SK-N-SH (cell line): ENCODE results near the gene CRYBA2. TPM values are rescaled to one million over a fixed set of nuclear protein-coding genes. Genes with fewer than 3 reads are reported as not detected.

Experiments
- CTCF ChIA-PET: fragments of 300-600, 350-600 bp; formaldehyde crosslinking; extraction: SDS; loops from one replicate; lab custom pipeline; 2021; lab: Yijun Ruan, JAX
- POLR2A ChIA-PET: fragments of 350-600 bp; sonication (Branson Sonifier 250); formaldehyde crosslinking; extraction: SDS; loops from one replicate; lab custom pipeline; 2020; ENCODE audit warnings: antibody characterized with exemption, inconsistent platforms; lab: Yijun Ruan, JAX
- DNase-seq: peaks from one replicate; pipeline ENCODE4 v3.0.0; 2012
- H2AFZ ChIP-seq: fragments of 200-600 bp; sonication (generic); 2 replicates; pipeline ENCODE4 v1.8.1; 2016; ENCODE audit warnings: antibody characterized with exemption, mild to moderate bottlenecking, low read depth
- H3F3A ChIP-seq: fragments of 200-600 bp; sonication (generic); replicated peaks from 2 replicates; pipeline ENCODE3; 2016; ENCODE audit warnings: antibody characterized with exemption, mild to moderate bottlenecking; ENCODE audit not compliant: insufficient read depth
- H3K27ac ChIP-seq, 2 experiments: fragments of 200-500 bp in 1 of 2; fragments of 200-600 bp in 1 of 2; sonication (Bioruptor generic) in 1 of 2; sonication (generic), shearing (Covaris generic) in 1 of 2; 2 replicates each; pipeline versions ENCODE4 v1.5.1 to v1.6.1; 2014 to 2016; ENCODE audit warnings: low read depth in 2 of 2, inconsistent platforms in 1 of 2, low read length in 1 of 2, mild to moderate bottlenecking in 1 of 2, mixed read lengths in 1 of 2
- H3K27me3 ChIP-seq: fragments of 200-600 bp; sonication (generic), shearing (Covaris generic); 2 replicates; pipeline ENCODE4 v1.6.1; 2016; ENCODE audit warnings: mixed run types; ENCODE audit not compliant: insufficient read depth
- H3K36me3 ChIP-seq, 2 experiments: fragments of 200-500 bp in 1 of 2; fragments of 200-600 bp in 1 of 2; sonication (Bioruptor generic) in 1 of 2; sonication (generic) in 1 of 2; replicated peaks in 1 of 2; 2 replicates each; pipeline versions ENCODE3 to v1.5.1; 2014 to 2016; ENCODE audit warnings: low read length in 1 of 2, mild to moderate bottlenecking in 1 of 2; ENCODE audit not compliant: insufficient read depth in 2 of 2, control insufficient read depth in 1 of 2
- H3K4me1 ChIP-seq, 2 experiments: fragments of 200-500 bp in 1 of 2; fragments of 200-600 bp in 1 of 2; sonication (Bioruptor generic) in 1 of 2; sonication (generic), shearing (Covaris generic) in 1 of 2; 2 replicates each; pipeline versions ENCODE4 v1.5.1 to v1.6.1; 2014 to 2016; ENCODE audit warnings: low read depth in 1 of 2, low read length in 1 of 2, mixed run types in 1 of 2; ENCODE audit not compliant: insufficient read depth in 2 of 2, control insufficient read depth in 1 of 2
- H3K4me2 ChIP-seq: fragments of 200-600 bp; sonication (generic), shearing (Covaris generic); 2 replicates; pipeline ENCODE4 v1.6.1; 2017; ENCODE audit warnings: mixed run types
- H3K4me3 ChIP-seq, 2 experiments: fragments of 200-500 bp in 1 of 2; fragments of 200-600 bp in 1 of 2; sonication (Bioruptor generic) in 1 of 2; sonication (generic), shearing (Covaris generic) in 1 of 2; 2 replicates each; pipeline versions ENCODE4 v1.5.1 to v1.8.1; 2014 to 2016; ENCODE audit warnings: low read depth in 2 of 2, inconsistent platforms in 1 of 2, low read length in 1 of 2, mild to moderate bottlenecking in 1 of 2, mixed read lengths in 1 of 2, moderate library complexity in 1 of 2
- H3K79me2 ChIP-seq: fragments of 200-600 bp; sonication (generic); 2 replicates; pipeline ENCODE4 v1.8.1; 2017; ENCODE audit warnings: mild to moderate bottlenecking; ENCODE audit not compliant: insufficient read depth
- H3K9ac ChIP-seq: fragments of 200-600 bp; sonication (generic); 2 replicates; pipeline ENCODE4 v1.6.1; 2017; ENCODE audit warnings: mixed run types
- H3K9me2 ChIP-seq: fragments of 200-600 bp; sonication (generic); 2 replicates; pipeline ENCODE4 v1.6.1; 2017; ENCODE audit warnings: mixed run types
- H3K9me3 ChIP-seq: fragments of 200-600 bp; sonication (generic); 2 replicates; pipeline ENCODE4 v1.6.1; 2017; ENCODE audit warnings: mixed run types, mild to moderate bottlenecking, moderate library complexity
- H4K20me1 ChIP-seq: fragments of 200-600 bp; sonication (generic); 2 replicates; pipeline ENCODE4 v1.6.1; 2017; ENCODE audit warnings: mild to moderate bottlenecking, mixed run types; ENCODE audit not compliant: insufficient read depth
- CTCF ChIP-seq: fragments of 200-600 bp; sonication (generic); IDR thresholded peaks from 2 replicates; pipeline ENCODE4 v1.6.1; 2017; ENCODE audit warnings: antibody characterized with exemption, mild to moderate bottlenecking, moderate library complexity
- ELF1 ChIP-seq: IDR thresholded peaks from 2 replicates; pipeline ENCODE4 v1.4.0; 2012
- EP300 ChIP-seq, 2 experiments: IDR thresholded peaks; 2 replicates each; pipeline versions ENCODE4 v1.4.0 to v1.6.1; 2012; ENCODE audit warnings: borderline replicate concordance in 1 of 2, low read depth in 1 of 2, low read length in 1 of 2
- EZH2phosphoT487 ChIP-seq: fragments of 200-600 bp; sonication (generic); IDR thresholded peaks from 2 replicates; pipeline ENCODE4 v1.6.1; 2017; ENCODE audit warnings: low read depth, mixed run types, mild to moderate bottlenecking, antibody characterized with exemption, moderate library complexity, borderline replicate concordance
- FOSL2 ChIP-seq: IDR thresholded peaks from 2 replicates; pipeline ENCODE4 v1.4.0; 2012; ENCODE audit warnings: low read depth, mild to moderate bottlenecking, moderate library complexity, borderline replicate concordance
- FOXJ3 ChIP-seq: sonication (generic); formaldehyde crosslinking; IDR thresholded peaks from 2 replicates; pipeline ENCODE4 v1.5.1; 2020; ENCODE audit warnings: mild to moderate bottlenecking, missing genetic modification reagents
- FOXM1 ChIP-seq: IDR thresholded peaks from 2 replicates; pipeline ENCODE4 v1.4.0; 2012; ENCODE audit warnings: low read depth, mild to moderate bottlenecking
- GABPA ChIP-seq: IDR thresholded peaks from 2 replicates; pipeline ENCODE4 v1.4.0; 2012; ENCODE audit warnings: low read depth, mild to moderate bottlenecking
- JUND ChIP-seq: IDR thresholded peaks from 2 replicates; pipeline ENCODE4 v1.4.0; 2012
- MAX ChIP-seq: IDR thresholded peaks from 2 replicates; pipeline ENCODE4 v1.4.0; 2012; ENCODE audit warnings: low read depth
- MXI1 ChIP-seq: IDR thresholded peaks from 2 replicates; pipeline ENCODE4 v1.6.1; 2012; ENCODE audit warnings: mild to moderate bottlenecking, low read depth, low read length, improper control_type of control experiment
- NFIC ChIP-seq: IDR thresholded peaks from 2 replicates; pipeline ENCODE4 v1.4.0; 2012; ENCODE audit warnings: borderline replicate concordance
- NRF1 ChIP-seq: IDR thresholded peaks from 2 replicates; pipeline ENCODE4 v1.6.1; 2012; ENCODE audit warnings: low read depth, mild to moderate bottlenecking, low read length
- PBX3 ChIP-seq: IDR thresholded peaks from 2 replicates; pipeline ENCODE4; 2012
- RFX5 ChIP-seq: IDR thresholded peaks from 2 replicates; pipeline ENCODE4 v1.6.1; 2012; ENCODE audit warnings: mild to moderate bottlenecking, improper control_type of control experiment, low read length
- TCF12 ChIP-seq: IDR thresholded peaks from 2 replicates; pipeline ENCODE4 v1.4.0; 2012
- TEAD4 ChIP-seq: IDR thresholded peaks from 2 replicates; pipeline ENCODE4 v1.4.0; 2012; ENCODE audit warnings: mild to moderate bottlenecking, borderline replicate concordance; ENCODE audit not compliant: insufficient read depth
- USF2 ChIP-seq: fragments of 150-350 bp; IDR thresholded peaks from 2 replicates; pipeline ENCODE4 v1.6.1; 2017; ENCODE audit warnings: antibody characterized with exemption, low read length, low read depth, borderline replicate concordance
- ZBTB33 ChIP-seq: IDR thresholded peaks from 2 replicates; pipeline ENCODE4 v1.4.0; 2012; ENCODE audit warnings: low read depth, borderline replicate concordance
- WGBS: methylation state at CpG from one replicate; pipeline ENCODE4 v1.1.6; 2017; ENCODE audit warnings: low lambda C conversion rate; 5-methylcytosine and 5-hydroxymethylcytosine counted together
- polyA plus RNA-seq, 3 experiments: library from polyadenylated mRNA; depleted of rRNA; stranded (reverse); fragments of >200 nt; gene quantifications; 2 replicates each; pipeline ENCODE4 v1.2.3, GENCODE V29; 2012
- TF ChIP-seq, protein P1 (sequence below): IDR thresholded peaks from 2 replicates; pipeline ENCODE4 v1.6.1; 2012; ENCODE audit warnings: mild to moderate bottlenecking, low read depth, low read length, moderate library complexity

CRYBA2 gene
- polyA plus RNA-seq, 1 of the 3 experiments (the other 2 are of a cell fraction), result not detected

- Histone ChIP-seq H3K27me3 (peaks cover 5% of the 10 kb centered on the region; the same call in 1 of the 2 replicates), H3K9me3 (no peaks in the 10 kb centered on the region), H3K36me3 (no peaks in the 10 kb centered on the region), H2AFZ (no peak overlapping the region), H3F3A (no peaks in the 10 kb centered on the region), H3K9ac (no peak overlapping the region), H3K4me1 (peaks cover 0 to 4% of the 10 kb centered on the region in 2 experiments; a peak in 1 of 4 replicates), H3K27ac (no peak overlapping the region), H3K9me2 (no peaks in the 10 kb centered on the region), H3K4me3 (no peak overlapping the region), H3K79me2 (no peaks in the 10 kb centered on the region), H4K20me1 (no peaks in the 10 kb centered on the region), H3K4me2 (no peak overlapping the region)
- WGBS, result 58% methylated on average over 6 of the region's 6 CpGs
- no peak for DNase-seq
- POLR2A ChIA-PET, result no interaction called here
- CTCF ChIA-PET, result interaction anchor here (1.0 to 10.9 kb wide), 4 partner anchors 55 to 121 kb away, joined by 4 to 238 read pairs (median 5); no protein-coding TSS in a partner anchor
- TF ChIP-seq RFX5 (no peak), GABPA (no peak), ELF1 (no peak), FOSL2 (no peak), NFIC (no peak), FOXM1 (no peak), MAX (no peak), PBX3 (no peak), EZH2phosphoT487 (no peak), USF2 (no peak), FOXJ3 (CRISPR knock-in tag) (no peak), TEAD4 (no peak), MXI1 (no peak), TCF12 (no peak), JUND (no peak), ZBTB33 (no peak), CTCF (no peak), NRF1 (no peak), EP300 (IDR thresholded peaks at IDR 0.05; ENCODE audit: borderline replicate concordance in 1 of 2, low read depth in 1 of 2, low read length in 1 of 2) (no peak)
- TF ChIP-seq, protein P1, sequence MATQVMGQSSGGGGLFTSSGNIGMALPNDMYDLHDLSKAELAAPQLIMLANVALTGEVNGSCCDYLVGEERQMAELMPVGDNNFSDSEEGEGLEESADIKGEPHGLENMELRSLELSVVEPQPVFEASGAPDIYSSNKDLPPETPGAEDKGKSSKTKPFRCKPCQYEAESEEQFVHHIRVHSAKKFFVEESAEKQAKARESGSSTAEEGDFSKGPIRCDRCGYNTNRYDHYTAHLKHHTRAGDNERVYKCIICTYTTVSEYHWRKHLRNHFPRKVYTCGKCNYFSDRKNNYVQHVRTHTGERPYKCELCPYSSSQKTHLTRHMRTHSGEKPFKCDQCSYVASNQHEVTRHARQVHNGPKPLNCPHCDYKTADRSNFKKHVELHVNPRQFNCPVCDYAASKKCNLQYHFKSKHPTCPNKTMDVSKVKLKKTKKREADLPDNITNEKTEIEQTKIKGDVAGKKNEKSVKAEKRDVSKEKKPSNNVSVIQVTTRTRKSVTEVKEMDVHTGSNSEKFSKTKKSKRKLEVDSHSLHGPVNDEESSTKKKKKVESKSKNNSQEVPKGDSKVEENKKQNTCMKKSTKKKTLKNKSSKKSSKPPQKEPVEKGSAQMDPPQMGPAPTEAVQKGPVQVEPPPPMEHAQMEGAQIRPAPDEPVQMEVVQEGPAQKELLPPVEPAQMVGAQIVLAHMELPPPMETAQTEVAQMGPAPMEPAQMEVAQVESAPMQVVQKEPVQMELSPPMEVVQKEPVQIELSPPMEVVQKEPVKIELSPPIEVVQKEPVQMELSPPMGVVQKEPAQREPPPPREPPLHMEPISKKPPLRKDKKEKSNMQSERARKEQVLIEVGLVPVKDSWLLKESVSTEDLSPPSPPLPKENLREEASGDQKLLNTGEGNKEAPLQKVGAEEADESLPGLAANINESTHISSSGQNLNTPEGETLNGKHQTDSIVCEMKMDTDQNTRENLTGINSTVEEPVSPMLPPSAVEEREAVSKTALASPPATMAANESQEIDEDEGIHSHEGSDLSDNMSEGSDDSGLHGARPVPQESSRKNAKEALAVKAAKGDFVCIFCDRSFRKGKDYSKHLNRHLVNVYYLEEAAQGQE, result no peak
Measured at GRCh38 chr2:219034823-219035222, 41.6 kb upstream of the CRYBA2 start.
